ENCODE results near the gene CDKN1C. TPM values are rescaled to one million over a fixed set of nuclear protein-coding genes. Genes with fewer than 3 reads are reported as not detected.

CDKN1C gene
- total and polyA plus RNA-seq, 2 experiments from 2014 or later, result 64.6 to 108 TPM

DNA sequence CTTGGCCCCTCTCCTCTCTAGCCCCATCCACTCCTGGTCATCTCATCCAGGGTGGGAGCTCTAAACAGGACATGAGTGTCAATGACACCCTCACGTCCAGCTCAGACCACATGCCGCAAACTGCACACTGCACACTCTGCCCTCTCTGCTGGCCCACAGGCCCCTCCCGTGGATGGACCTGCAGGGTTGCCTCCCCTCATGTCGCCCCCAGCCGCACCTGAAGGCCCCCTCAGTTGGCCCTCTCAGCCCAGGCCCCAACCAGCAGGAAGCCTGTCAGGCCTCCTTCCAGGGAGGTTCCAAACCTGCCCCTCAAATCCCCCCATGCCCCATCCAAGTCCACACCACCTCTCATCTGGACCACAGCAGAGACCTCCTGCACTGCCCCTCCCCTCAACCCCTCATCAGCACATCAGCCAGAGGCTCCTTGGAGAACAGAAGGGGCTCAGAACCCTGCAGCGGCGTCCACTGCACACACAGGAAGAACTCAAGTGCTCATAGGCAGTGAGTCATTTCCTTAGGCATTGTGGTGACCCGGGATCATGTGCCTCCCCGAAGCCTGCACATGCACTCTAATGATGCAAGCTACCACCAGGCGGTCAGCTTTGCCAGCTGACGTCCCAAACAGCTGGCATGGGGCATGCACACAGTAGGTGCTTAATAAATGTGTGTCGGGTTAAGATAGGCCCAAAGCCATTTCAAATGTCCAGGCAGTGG, 12.9 kb upstream of the CDKN1C start:
- DNase-seq (ENCODE audit: low read depth in 1 of 2, low spot score in 1 of 2), result peak in 1 of 2 donors; percentile 94
- no peak overlapping the region for H3K27ac ChIP-seq
- no peaks in the 10 kb centered on the region for H3K36me3 ChIP-seq
- TF ChIP-seq, protein P1, sequence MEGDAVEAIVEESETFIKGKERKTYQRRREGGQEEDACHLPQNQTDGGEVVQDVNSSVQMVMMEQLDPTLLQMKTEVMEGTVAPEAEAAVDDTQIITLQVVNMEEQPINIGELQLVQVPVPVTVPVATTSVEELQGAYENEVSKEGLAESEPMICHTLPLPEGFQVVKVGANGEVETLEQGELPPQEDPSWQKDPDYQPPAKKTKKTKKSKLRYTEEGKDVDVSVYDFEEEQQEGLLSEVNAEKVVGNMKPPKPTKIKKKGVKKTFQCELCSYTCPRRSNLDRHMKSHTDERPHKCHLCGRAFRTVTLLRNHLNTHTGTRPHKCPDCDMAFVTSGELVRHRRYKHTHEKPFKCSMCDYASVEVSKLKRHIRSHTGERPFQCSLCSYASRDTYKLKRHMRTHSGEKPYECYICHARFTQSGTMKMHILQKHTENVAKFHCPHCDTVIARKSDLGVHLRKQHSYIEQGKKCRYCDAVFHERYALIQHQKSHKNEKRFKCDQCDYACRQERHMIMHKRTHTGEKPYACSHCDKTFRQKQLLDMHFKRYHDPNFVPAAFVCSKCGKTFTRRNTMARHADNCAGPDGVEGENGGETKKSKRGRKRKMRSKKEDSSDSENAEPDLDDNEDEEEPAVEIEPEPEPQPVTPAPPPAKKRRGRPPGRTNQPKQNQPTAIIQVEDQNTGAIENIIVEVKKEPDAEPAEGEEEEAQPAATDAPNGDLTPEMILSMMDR (IDR thresholded peaks at IDR 0.05; ENCODE audit: low read depth, low read length), result no peak
- no peak overlapping the region for H3K4me3 ChIP-seq
- peaks cover 4% of the 10 kb centered on the region for H3K4me1 ChIP-seq (ENCODE audit: low read depth)
- H3K9me3 ChIP-seq (ENCODE audit: low read depth), result no peaks in the 10 kb centered on the region
- H3K27me3 ChIP-seq, result no peaks in the 10 kb centered on the region

- no peak for DNase-seq (ENCODE audit: low read depth in 1 of 2, low spot score in 1 of 2)
- H3K4me1 ChIP-seq (ENCODE audit: low read depth), result peaks cover 4% of the 10 kb centered on the region
- no peaks in the 10 kb centered on the region for H3K27me3 ChIP-seq
- no peaks in the 10 kb centered on the region for H3K9me3 ChIP-seq (ENCODE audit: low read depth)
- H3K4me3 ChIP-seq, result no peak overlapping the region
- H3K27ac ChIP-seq, result no peak overlapping the region
- H3K36me3 ChIP-seq, result no peaks in the 10 kb centered on the region
- TF ChIP-seq, protein P1 (IDR thresholded peaks at IDR 0.05; ENCODE audit: low read depth, low read length), result no peak
These were observed 11.5 kb upstream of the CDKN1C start for GRCh38 chr11:2897048-2897447.

GRCh38 chr11:2896047-2896446, 10.5 kb upstream of the CDKN1C start:
- Histone ChIP-seq H3K36me3 (no peaks in the 10 kb centered on the region), H3K9me3 (ENCODE audit: low read depth) (no peaks in the 10 kb centered on the region), H3K27ac (no peak overlapping the region), H3K27me3 (no peaks in the 10 kb centered on the region), H3K4me1 (ENCODE audit: low read depth) (peaks cover 3% of the 10 kb centered on the region), H3K4me3 (no peak overlapping the region)
- TF ChIP-seq, protein P1 (IDR thresholded peaks at IDR 0.05; ENCODE audit: low read depth, low read length), result no peak
- no peak for DNase-seq (ENCODE audit: low read depth in 1 of 2, low spot score in 1 of 2)

GRCh38 chr11:2893935-2894334, 8.4 kb upstream of the CDKN1C start:
- H3K4me3 ChIP-seq, result no peak overlapping the region
- TF ChIP-seq, protein P1 (IDR thresholded peaks at IDR 0.05; ENCODE audit: low read depth, low read length), result no peak
- peaks cover 3% of the 10 kb centered on the region for H3K4me1 ChIP-seq (ENCODE audit: low read depth)
- no peak overlapping the region for H3K27ac ChIP-seq
- H3K27me3 ChIP-seq, result no peaks in the 10 kb centered on the region
- no peaks in the 10 kb centered on the region for H3K36me3 ChIP-seq
- H3K9me3 ChIP-seq (ENCODE audit: low read depth), result no peaks in the 10 kb centered on the region
- no peak for DNase-seq (ENCODE audit: low read depth in 1 of 2, low spot score in 1 of 2)

DNA sequence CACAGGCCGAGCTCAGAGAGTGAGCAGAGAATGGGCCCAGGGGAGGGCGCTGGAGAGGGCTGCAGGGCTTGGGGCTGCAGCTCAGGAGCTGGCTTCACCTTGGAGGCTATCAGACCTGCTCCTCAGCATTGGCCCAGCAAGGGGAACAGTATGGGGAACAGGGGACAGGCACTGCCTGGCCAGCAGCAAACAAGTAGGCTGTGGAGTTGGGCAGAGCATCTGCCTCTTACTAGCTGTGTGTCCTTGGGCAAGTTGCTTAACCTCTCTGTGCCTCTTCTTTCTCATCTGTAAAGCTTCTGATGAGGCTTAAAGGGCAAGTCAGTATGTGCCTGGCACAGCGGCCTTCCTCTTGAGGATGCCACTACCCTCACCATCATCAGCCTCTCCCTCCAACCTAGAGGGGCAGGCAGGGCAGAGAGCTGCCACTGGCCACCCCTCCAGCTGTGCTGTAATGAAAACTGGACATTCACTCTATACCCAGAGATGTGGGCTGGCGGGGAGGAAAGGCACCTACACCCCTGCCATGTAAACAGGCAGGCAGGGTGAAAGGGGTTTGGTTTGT, 7.5 kb upstream of the CDKN1C start:
- Histone ChIP-seq H3K36me3 (no peaks in the 10 kb centered on the region), H3K9me3 (ENCODE audit: low read depth) (no peaks in the 10 kb centered on the region), H3K27me3 (no peaks in the 10 kb centered on the region), H3K4me1 (ENCODE audit: low read depth) (peaks cover 3% of the 10 kb centered on the region), H3K27ac (no peak overlapping the region), H3K4me3 (peak overlapping the region; percentile 25)
- no peak for DNase-seq (ENCODE audit: low read depth in 1 of 2, low spot score in 1 of 2)
- TF ChIP-seq, protein P1 (IDR thresholded peaks at IDR 0.05; ENCODE audit: low read depth, low read length), result peak; percentile 29

All from cardiac muscle cell (in vitro differentiated cells and primary cell).